GM12875 (cell line): ENCODE data around the gene UBXN7.
"Not testable (repeated sequence)": the region's sequence is repeated elsewhere in the genome, so short reads cannot be mapped to it uniquely, and the experiment has no call there.

ENCODE experiments used
- H3K4me3 ChIP-seq: one replicate; pipeline ENCODE4 v1.5.1; 2011; ENCODE audit warnings: low read depth, low read length, control low read depth
- TF ChIP-seq, protein P1 (sequence below): IDR thresholded peaks from 2 replicates; pipeline ENCODE4 v1.5.1; 2011; ENCODE audit warnings: low read depth, mild to moderate bottlenecking, control low read depth, inconsistent platforms, low read length, moderate library complexity, borderline replicate concordance; ENCODE audit not compliant: insufficient read depth

Gene UBXN7

DNA sequence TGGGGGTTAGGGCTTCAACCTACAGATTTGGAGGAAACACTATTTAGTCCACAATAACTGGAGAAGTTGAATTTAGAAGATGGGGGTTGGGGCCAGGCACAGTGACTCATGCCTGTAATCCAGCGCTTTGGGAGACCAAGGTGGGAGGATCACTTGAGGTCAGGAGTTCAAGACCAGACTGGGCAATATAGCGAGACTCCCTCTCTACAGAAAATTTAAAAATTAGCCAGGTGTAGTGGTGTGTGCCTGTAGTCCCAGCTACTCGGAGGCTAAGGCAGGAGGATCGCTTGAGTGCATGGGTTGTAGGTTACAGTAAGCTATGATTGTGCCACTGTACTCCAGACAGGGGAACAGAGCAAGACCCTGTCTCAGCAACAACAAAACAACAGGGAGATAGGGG is 109.2 kb downstream of the UBXN7 start:
- TF ChIP-seq, protein P1, sequence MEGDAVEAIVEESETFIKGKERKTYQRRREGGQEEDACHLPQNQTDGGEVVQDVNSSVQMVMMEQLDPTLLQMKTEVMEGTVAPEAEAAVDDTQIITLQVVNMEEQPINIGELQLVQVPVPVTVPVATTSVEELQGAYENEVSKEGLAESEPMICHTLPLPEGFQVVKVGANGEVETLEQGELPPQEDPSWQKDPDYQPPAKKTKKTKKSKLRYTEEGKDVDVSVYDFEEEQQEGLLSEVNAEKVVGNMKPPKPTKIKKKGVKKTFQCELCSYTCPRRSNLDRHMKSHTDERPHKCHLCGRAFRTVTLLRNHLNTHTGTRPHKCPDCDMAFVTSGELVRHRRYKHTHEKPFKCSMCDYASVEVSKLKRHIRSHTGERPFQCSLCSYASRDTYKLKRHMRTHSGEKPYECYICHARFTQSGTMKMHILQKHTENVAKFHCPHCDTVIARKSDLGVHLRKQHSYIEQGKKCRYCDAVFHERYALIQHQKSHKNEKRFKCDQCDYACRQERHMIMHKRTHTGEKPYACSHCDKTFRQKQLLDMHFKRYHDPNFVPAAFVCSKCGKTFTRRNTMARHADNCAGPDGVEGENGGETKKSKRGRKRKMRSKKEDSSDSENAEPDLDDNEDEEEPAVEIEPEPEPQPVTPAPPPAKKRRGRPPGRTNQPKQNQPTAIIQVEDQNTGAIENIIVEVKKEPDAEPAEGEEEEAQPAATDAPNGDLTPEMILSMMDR: no peak
- no peak overlapping the region for H3K4me3 ChIP-seq

DNA sequence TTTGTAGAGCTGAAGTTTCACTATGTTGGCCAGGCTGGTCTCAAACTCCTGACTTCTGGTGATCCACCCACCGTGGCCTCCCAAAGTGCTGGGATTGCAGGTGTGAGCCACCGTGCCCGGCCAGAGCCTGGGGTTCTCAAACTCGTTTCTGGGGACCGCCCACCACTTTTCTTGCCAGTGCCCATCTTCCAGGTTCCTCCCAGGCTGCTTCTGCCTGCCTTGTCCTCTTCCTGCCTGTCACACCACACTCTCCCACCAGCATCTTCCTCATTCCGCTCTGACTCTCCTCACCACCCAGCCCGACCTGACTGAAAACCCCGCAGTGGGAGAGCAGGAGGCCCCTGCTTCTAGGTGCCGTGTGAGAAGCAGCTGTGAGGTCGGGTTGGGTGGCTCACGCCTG is 111.1 kb downstream of the UBXN7 start:
- H3K4me3 ChIP-seq: no peak overlapping the region
- TF ChIP-seq, protein P1: no peak

DNA sequence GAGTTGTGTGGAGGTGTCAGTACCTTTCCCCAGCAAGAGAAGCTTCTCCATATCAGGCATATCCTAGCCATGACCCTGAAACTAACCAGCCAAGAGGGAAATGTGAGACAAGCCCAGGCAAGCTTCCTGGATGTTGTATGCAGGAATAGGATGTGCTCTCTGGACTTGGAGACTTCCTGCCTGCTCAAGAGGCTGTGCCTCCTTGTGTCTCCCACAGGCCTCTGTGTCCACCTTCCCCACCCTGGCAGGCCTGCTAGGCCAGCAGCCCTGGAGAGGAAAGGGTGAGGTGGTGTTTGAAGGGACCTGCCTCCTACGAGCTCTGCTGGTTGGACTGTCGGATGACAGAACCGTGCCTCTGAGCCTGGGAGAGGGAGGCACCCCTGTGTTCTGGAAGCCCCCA is 112.1 kb downstream of the UBXN7 start:
- TF ChIP-seq, protein P1: no peak
- H3K4me3 ChIP-seq: no peak overlapping the region

DNA sequence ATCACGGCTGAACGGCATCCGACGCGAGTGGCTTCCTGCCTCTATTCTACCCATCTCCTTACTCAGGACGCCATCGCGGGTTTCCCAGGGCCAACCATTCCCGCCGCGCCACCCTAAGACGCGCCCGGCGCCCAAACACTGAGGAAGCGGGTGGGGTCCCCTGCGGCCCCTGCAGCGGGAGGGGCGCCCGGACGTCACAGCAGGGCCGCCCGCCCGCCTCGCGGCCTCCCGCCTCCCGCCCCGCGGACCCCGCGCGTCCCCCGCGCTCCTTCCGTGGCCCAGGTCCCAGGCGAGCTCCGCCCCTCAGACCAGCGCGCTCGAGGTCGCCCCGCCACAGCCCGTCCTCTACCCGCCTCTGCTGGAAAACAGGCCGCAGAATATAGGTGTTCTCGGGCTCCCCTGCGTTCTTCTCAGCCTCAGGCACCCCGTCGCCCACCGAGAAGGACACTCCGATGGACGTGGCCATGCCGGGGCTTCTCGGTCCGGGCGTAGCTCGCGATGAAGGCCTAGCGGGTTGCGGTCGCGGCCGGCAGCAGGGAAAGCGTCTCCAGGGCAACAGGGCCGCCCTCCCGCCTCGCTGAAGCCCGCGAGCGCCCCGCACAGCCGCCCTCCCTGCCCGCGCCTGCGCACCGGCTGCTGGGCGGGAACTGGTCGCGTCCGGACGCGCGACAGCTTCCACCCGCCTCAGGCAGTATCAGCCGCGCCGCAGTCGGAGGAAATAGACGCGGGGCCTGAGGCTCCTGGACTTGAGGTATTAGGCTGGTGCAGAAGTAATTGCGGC is 114.3 kb downstream of the UBXN7 start, which contains the start of gene DYNLT2B:
DYNLT2B (minus strand) TSS at position 554 of the 781 bp plus-strand sequence; CDS start at position 466, 88 bp downstream.
- H3K4me3 ChIP-seq: peak within 1 kb of the TSS; percentile 93
- TF ChIP-seq, protein P1: 0 out of 2 replicates have a peak, but pooled peaks have one; percentile 7

DNA sequence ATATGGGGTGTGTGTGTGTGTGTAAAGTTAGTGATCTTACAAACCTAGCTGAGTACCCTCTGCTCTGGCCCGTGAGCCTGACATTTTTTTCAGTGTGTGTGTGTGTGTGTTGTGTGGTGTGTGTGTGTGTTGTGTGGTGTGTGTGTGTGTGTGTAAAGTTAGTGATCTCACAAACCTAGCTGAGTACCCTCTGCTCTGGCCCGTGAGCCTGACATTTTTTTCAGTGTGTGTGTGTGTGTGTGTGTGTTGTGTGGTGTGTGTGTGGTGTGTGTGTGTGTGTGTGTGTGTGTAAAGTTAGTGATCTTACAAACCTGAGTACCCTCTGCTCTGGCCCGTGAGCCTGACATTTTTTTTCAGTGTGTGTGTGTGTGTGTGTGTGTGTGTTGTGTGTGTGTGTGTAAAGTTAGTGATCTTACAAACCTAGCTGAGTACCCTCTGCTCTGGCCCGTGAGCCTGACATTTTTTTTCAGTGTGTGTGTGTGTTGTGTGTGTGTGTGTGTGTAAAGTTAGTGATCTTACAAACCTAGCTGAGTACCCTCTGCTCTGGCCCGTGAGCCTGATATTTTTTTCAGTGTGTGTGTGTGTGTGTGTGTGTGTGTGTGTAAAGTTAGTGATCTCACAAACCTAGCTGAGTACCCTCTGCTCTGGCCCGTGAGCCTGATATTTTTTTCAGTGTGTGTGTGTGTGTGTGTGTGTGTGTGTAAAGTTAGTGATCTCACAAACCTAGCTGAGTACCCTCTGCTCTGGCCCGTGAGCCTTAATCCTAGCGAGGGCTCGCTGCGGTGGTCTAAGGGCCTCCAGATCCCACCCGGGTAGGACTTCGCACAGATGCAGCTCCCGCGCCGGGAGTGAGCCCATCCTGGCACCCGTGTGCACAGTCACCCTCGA is 115.2 kb downstream of the UBXN7 start:
- peak overlapping the region; percentile 93 for H3K4me3 ChIP-seq

DNA sequence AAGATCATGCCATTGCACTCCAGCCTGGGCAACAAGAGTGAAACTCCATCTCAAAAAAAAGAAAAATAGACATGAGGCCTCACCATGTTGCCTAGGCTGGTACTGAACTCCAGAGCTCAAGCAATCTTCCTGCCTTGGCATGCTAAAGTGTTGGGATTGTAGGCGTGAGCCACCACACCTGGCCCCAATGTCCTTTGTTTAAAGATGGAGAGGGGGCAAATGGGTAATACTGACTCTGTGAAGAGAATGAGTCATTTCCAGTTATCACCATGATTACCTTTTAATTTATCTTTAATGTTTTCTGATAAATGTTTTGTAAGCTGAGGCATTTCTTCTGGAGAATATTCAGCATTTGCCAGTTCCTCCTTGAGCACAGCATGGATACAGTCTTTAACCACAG is 116.4 kb downstream of the UBXN7 start:
- H3K4me3 ChIP-seq: no peak overlapping the region
- TF ChIP-seq, protein P1: no peak

DNA sequence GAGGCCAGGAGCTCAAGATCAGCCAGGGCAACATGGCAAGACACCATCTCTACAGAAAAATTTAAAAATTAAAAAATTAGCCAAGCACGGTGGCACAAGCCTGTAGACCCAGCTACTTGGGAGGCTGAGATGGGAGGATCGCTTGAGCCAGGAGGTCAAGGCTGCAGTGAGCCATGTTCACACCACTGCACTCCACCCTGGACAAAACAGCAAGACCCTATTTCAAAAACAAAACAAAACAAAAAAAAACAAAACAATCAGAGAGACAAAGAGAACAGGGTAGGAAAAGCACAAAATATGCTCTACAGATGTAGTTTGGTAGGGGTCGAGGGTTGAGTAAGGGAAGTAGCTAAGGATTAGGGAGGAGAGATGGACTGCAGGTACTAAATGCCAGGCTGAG is 117.6 kb downstream of the UBXN7 start:
- H3K4me3 ChIP-seq: no peak overlapping the region
- TF ChIP-seq, protein P1: no peak

DNA sequence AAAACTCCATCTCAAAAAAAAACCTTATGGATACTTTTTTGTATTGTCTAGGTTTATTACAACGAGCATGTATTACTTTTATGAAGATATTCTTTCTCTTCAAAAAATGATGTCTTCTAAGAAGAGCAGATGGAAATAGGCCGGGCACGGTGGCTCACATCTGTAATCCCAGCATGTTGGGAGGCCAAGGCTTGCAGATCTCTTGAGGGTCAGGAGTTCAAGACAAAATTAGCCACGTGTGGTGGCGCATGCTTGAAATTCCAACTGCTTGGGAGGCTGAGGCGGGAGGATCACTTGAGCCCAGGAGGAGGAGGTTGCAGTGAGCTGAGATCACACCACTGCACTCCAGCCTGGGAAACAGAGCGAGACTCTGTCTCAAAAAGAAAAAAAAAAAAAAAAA is 118.1 kb downstream of the UBXN7 start:
- not testable (repeated sequence) for H3K4me3 ChIP-seq

DNA sequence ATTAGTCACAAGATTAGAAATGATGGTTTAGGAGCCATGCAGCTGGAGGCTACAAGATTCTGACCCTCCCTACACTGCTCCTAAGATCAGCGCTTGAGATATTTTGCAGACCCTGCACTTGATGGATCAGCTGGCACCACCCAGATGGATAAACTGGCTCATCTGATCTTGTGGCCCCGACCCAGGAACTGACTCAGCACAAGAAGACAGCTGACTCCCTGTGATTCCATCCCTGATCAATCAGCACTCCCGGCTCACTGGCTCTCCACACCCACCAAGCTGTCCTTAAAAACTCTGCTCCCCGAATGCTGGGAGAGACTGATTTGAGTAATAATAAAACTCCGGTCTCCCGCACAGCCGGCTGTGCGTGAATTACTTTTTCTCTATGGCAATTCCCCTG is 129.3 kb downstream of the UBXN7 start:
- H3K4me3 ChIP-seq: not testable (repeated sequence)

DNA sequence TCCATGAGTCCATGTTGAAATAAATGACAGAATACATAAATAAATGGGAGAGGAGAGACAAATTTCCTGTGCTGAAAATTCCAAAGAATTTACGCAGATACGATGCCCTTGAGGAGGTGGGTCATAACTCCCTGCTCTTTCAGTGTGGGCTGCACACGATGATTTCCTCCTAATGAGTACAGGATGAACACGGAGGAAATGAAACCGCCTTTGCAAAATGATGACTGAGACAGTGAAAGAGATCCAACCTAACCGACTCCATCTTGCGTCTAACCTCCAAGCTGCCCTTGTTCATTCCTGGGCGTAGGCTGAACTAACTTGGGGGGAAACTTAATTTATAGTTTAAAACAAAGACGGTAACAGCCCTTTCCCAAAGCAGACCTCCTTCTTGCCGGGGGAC is 129.7 kb downstream of the UBXN7 start:
- not testable (repeated sequence) for H3K4me3 ChIP-seq
